ENCODE data around the gene CASKIN2. TPM values are rescaled to one million over a fixed set of nuclear protein-coding genes. Genes with fewer than 3 reads are reported as not detected.

Gene CASKIN2
- total RNA-seq, 1 experiment from 2014 or later, result 7.4 TPM

GRCh38 chr17:75506888-75507287, 8.4 kb downstream of the CASKIN2 start:
- DNase-seq (ENCODE audit: low read depth), result no peak

GRCh38 chr17:75506134-75506533, 9.2 kb downstream of the CASKIN2 start:
- no peak for DNase-seq (ENCODE audit: low read depth)

GRCh38 chr17:75505640-75506039, 9.7 kb downstream of the CASKIN2 start:
- no peak for DNase-seq (ENCODE audit: low read depth)

GRCh38 chr17:75505152-75505409, 10.3 kb downstream of the CASKIN2 start:
- DNase-seq (ENCODE audit: low read depth), result no peak

- DNase-seq (ENCODE audit: low read depth), result no peak
Observed at GRCh38 chr17:75504347-75505151, 10.8 kb downstream of the CASKIN2 start.

- no peak for DNase-seq (ENCODE audit: low read depth)
Observed at GRCh38 chr17:75503976-75504346, 11.4 kb downstream of the CASKIN2 start.

- DNase-seq (ENCODE audit: low read depth), result no peak
Observed at GRCh38 chr17:75503337-75503950, 11.9 kb downstream of the CASKIN2 start.

- no peak for DNase-seq (ENCODE audit: low read depth)
Observed at GRCh38 chr17:75502721-75503329, 12.5 kb downstream of the CASKIN2 start.

GRCh38 chr17:75502072-75502720, 13.1 kb downstream of the CASKIN2 start:
- DNase-seq (ENCODE audit: low read depth), result no peak

- no peak for DNase-seq (ENCODE audit: low read depth)
Observed at GRCh38 chr17:75501378-75502071, 13.8 kb downstream of the CASKIN2 start.

GRCh38 chr17:75500419-75501216, 14.7 kb downstream of the CASKIN2 start:
- no peak for DNase-seq (ENCODE audit: low read depth)

GRCh38 chr17:75499313-75500022, 15.9 kb downstream of the CASKIN2 start:
- no peak for DNase-seq (ENCODE audit: low read depth)

GRCh38 chr17:75498726-75499213, 16.6 kb downstream of the CASKIN2 start:
- DNase-seq (ENCODE audit: low read depth), result no peak

GRCh38 chr17:75498039-75498725, 17.2 kb downstream of the CASKIN2 start:
- no peak for DNase-seq (ENCODE audit: low read depth)

- DNase-seq (ENCODE audit: low read depth), result no peak
Observed at GRCh38 chr17:75496005-75496404, 19.3 kb downstream of the CASKIN2 start.

- no peak for DNase-seq (ENCODE audit: low read depth)
Observed at GRCh38 chr17:75494326-75494877, 20.9 kb downstream of the CASKIN2 start.

GRCh38 chr17:75493476-75494129, 21.7 kb downstream of the CASKIN2 start:
- no peak for DNase-seq (ENCODE audit: low read depth)

GRCh38 chr17:75492555-75493168, 22.7 kb downstream of the CASKIN2 start:
- DNase-seq (ENCODE audit: low read depth), result no peak

Data from HT1080 (cell line).